ENCODE data around the gene C5. TPM values are rescaled to one million over a fixed set of nuclear protein-coding genes. Genes with fewer than 3 reads are reported as not detected.

The C5 gene
- total RNA-seq, 1 experiment from 2014 or later = 0.74 TPM

DNA sequence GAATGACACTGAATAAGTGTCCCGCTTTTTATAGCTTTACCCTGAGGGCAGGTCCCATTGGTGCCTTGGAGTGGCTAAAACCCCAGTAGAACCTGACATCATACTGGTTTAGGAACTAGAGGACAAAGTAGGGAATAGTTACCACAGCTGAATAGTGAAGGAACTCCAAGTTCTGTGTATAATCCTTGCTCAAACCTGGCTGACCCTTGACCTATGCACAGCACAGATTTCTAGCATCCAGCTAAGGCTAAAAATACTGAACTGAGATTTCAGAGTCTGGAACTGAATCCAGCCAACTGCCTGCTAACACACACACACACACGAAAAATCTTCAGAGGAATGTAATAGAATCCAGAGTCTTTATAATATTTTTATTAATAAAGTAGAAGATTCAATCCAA, 50.8 kb downstream of the C5 start:
- Histone ChIP-seq H2BK12ac (ENCODE audit: insufficient read length, low read depth, low read length) (no peak overlapping the region), H2AFZ (ENCODE audit: low read length) (no peak overlapping the region), H2BK15ac (ENCODE audit: low read depth, low read length) (no peak overlapping the region), H3K9me3 (ENCODE audit: control insufficient read depth, low read depth, low read length) (no peaks in the 10 kb centered on the region), H4K8ac (replicated peaks; ENCODE audit: insufficient read length, low read depth, low read length) (no peak overlapping the region), H3K56ac (ENCODE audit: insufficient read length, low read depth, low read length) (no peak overlapping the region), H3K79me1 (ENCODE audit: insufficient read depth, low read depth, low read length, poor library complexity, severe bottlenecking) (no peaks in the 10 kb centered on the region), H2BK20ac (ENCODE audit: low read depth, low read length, poor library complexity, severe bottlenecking) (no peak overlapping the region), H3K27ac (ENCODE audit: insufficient read length, low read depth, low read length) (no peak overlapping the region), H3K79me2 (ENCODE audit: insufficient read depth, low read length) (no peaks in the 10 kb centered on the region), H4K20me1 (ENCODE audit: control insufficient read depth, insufficient read depth, insufficient read length) (no peaks in the 10 kb centered on the region), H3K23me2 (ENCODE audit: insufficient read length, low read depth, low read length, poor library complexity, severe bottlenecking) (no peaks in the 10 kb centered on the region), H2BK120ac (ENCODE audit: low read depth, low read length, poor library complexity, severe bottlenecking) (no peak overlapping the region), H3K27me3 (ENCODE audit: insufficient read depth, low read length) (no peaks in the 10 kb centered on the region), H3T11ph (ENCODE audit: low read length) (no peak overlapping the region), H3K9ac (ENCODE audit: extremely low read depth, insufficient read length, low read length) (no peak overlapping the region), H2BK5ac (ENCODE audit: insufficient read length, low read length) (no peak overlapping the region), H4K91ac (ENCODE audit: insufficient read length, low read depth, low read length) (no peak overlapping the region), H3K4ac (ENCODE audit: low read depth, low read length) (no peak overlapping the region), H3K18ac (ENCODE audit: insufficient read length, low read depth, low read length) (no peak overlapping the region), H3K4me1 (ENCODE audit: insufficient read depth, low read length) (no peaks in the 10 kb centered on the region), H3K23ac (ENCODE audit: insufficient read length, low read depth, low read length) (no peak overlapping the region), H3K14ac (ENCODE audit: insufficient read depth, low read length) (no peak overlapping the region), H3K4me2 (ENCODE audit: insufficient read depth, insufficient read length, low read length) (no peak overlapping the region), H4K5ac (ENCODE audit: insufficient read length, low read depth, low read length) (no peak overlapping the region), H2AK5ac (ENCODE audit: insufficient read length, low read length) (no peak overlapping the region)
- Mint-ChIP-seq H3K4me1 (peaks cover 4 to 5% of the 10 kb centered on the region in 2 experiments; a peak in 2 of 4 replicates), H3K27me3 (ENCODE audit: low read depth) (no peaks in the 10 kb centered on the region), H3K4me3 (no peak overlapping the region), H3K9me3 (no peaks in the 10 kb centered on the region), H3K27ac (no peak overlapping the region), H3K36me3 (ENCODE audit: insufficient read depth in 1 of 3, low read depth in 3 of 3) (no peaks in the 10 kb centered on the region)
- DNase-seq = no peak
- no CpG with 5 or more reads among the region's 2 CpGs for WGBS (ENCODE audit: extremely low coverage, insufficient read length, low lambda C conversion rate)
- no peak for TF ChIP-seq CTCF (conservative IDR thresholded peaks at IDR 0.05)

Data from H9 (cell line).